Ectodermal cell (in vitro differentiated cells): ENCODE measurements around the gene SCAMP4.

Experiments
- H3K27ac ChIP-seq: 2 replicates; pipeline ENCODE4 v1.7.0; 2013; ENCODE audit warnings: mild to moderate bottlenecking, low read depth, low read length; ENCODE audit not compliant: insufficient read depth, poor library complexity, severe bottlenecking
- H3K27me3 ChIP-seq: 2 replicates; pipeline ENCODE4 v1.7.0; 2013; ENCODE audit warnings: mild to moderate bottlenecking, low read length; ENCODE audit not compliant: insufficient read depth, control insufficient read depth, poor library complexity, severe bottlenecking
- H3K36me3 ChIP-seq: one replicate; pipeline ENCODE4 v1.7.0; 2013; ENCODE audit warnings: low read length; ENCODE audit not compliant: control insufficient read depth, insufficient read depth
- H3K4me1 ChIP-seq: one replicate; pipeline ENCODE4 v1.7.0; 2013; ENCODE audit warnings: low read length; ENCODE audit not compliant: control insufficient read depth, insufficient read depth
- H3K4me3 ChIP-seq: 2 replicates; pipeline ENCODE4 v1.7.0; 2013; ENCODE audit warnings: low read depth, low read length, control low read depth; ENCODE audit not compliant: insufficient read depth
- H3K9me3 ChIP-seq: 2 replicates; pipeline ENCODE4 v1.7.0; 2013; ENCODE audit warnings: mild to moderate bottlenecking, low read length, moderate library complexity; ENCODE audit not compliant: control insufficient read depth
- WGBS, 2 experiments: methylation state at CpG; one replicate each; pipeline ENCODE4 v1.1.7; 2013; ENCODE audit warnings: missing lambda C conversion rate in 2 of 2; 5-methylcytosine and 5-hydroxymethylcytosine counted together

SCAMP4 gene

GRCh38 chr19:1969176-1970002, 64.2 kb downstream of the SCAMP4 start:
- H3K4me3 ChIP-seq, result no peak overlapping the region
- H3K4me1 ChIP-seq, result no peaks in the 10 kb centered on the region
- no peak overlapping the region for H3K27ac ChIP-seq
- H3K27me3 ChIP-seq, result no peaks in the 10 kb centered on the region
- H3K9me3 ChIP-seq, result no peaks in the 10 kb centered on the region
- 95 to 96% methylated on average over 49 of the region's 49 CpGs for WGBS, 2 experiments
- peaks cover 3% of the 10 kb centered on the region for H3K36me3 ChIP-seq

GRCh38 chr19:1970003-1970805, 65.0 kb downstream of the SCAMP4 start:
- Histone ChIP-seq H3K36me3 (peaks cover 9% of the 10 kb centered on the region), H3K4me3 (no peak overlapping the region), H3K27me3 (no peaks in the 10 kb centered on the region), H3K4me1 (no peaks in the 10 kb centered on the region), H3K9me3 (no peaks in the 10 kb centered on the region), H3K27ac (no peak overlapping the region)
- 95% methylated on average over 38 of the region's 38 CpGs for WGBS, 2 experiments

- 95 to 96% methylated on average over 27 of the region's 27 CpGs for WGBS, 2 experiments
- Histone ChIP-seq H3K27me3 (no peaks in the 10 kb centered on the region), H3K9me3 (no peaks in the 10 kb centered on the region), H3K27ac (no peak overlapping the region), H3K4me1 (no peaks in the 10 kb centered on the region), H3K4me3 (no peak overlapping the region), H3K36me3 (peaks cover 9% of the 10 kb centered on the region)
These were observed 65.8 kb downstream of the SCAMP4 start for GRCh38 chr19:1970806-1971502.

- no peaks in the 10 kb centered on the region for H3K27me3 ChIP-seq
- no peak overlapping the region for H3K27ac ChIP-seq
- H3K4me1 ChIP-seq, result no peaks in the 10 kb centered on the region
- 95 to 96% methylated on average over 28 of the region's 28 CpGs for WGBS, 2 experiments
- peaks cover 6% of the 10 kb centered on the region for H3K36me3 ChIP-seq
- H3K9me3 ChIP-seq, result no peaks in the 10 kb centered on the region
- H3K4me3 ChIP-seq, result no peak overlapping the region
These were observed 69.4 kb downstream of the SCAMP4 start for GRCh38 chr19:1974381-1975161.

- Histone ChIP-seq H3K27me3 (no peaks in the 10 kb centered on the region), H3K9me3 (no peaks in the 10 kb centered on the region), H3K27ac (no peak overlapping the region), H3K4me3 (no peak overlapping the region), H3K4me1 (no peaks in the 10 kb centered on the region), H3K36me3 (peaks cover 7% of the 10 kb centered on the region)
- WGBS, 2 experiments, result 96% methylated on average over 20 of the region's 20 CpGs
These were observed 69.9 kb downstream of the SCAMP4 start for GRCh38 chr19:1975162-1975480.
